Measurements from ENCODE around the gene LEMD2. TPM values are rescaled to one million over a fixed set of nuclear protein-coding genes. Genes with fewer than 3 reads are reported as not detected.

The LEMD2 gene
- total and polyA plus RNA-seq, 2 of the 4 experiments (the other 2 are of a cell fraction) = 26.5 to 43.6 TPM

DNA sequence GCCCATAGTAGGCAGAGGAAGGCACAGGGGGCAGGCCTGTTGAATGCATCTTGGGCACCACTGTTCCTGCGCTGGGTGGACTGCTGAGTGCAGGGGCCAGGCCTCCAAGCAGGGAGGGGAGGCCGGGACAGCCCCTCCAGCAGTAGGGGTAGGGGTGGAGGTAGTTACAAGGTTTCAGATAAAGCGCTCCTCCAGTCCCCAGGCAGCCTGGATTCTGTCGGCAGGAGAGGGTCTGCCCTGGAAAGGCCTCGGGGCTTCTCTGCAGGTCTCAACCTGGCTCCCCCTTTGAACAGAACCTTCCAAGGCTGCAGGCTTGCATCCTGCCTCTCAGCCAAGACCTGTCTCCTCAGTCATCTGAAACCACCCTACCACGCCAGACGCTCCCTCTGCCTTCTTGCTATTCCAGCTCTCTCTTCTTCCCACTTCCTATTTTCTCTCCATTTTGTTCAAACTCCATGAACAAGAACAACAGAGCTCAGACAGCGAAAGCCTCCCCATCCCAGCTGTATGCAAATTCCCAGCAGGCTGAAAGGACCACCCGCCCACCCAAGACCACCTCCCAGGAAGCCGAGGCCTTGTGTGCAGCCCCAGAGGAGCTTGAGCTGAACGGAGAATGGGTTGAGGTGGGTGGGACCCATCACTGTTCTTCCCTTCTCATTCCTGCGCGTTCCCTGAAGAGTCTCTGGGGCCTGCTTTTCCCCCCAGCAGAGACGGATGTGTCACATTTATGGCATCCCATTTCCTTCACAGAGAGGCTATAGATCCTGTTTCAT is 13.4 kb upstream of the LEMD2 start (continued):
- no peak for TF ChIP-seq RFX5 (IDR thresholded peaks at IDR 0.05; ENCODE audit: low read depth, low read length)

DNA sequence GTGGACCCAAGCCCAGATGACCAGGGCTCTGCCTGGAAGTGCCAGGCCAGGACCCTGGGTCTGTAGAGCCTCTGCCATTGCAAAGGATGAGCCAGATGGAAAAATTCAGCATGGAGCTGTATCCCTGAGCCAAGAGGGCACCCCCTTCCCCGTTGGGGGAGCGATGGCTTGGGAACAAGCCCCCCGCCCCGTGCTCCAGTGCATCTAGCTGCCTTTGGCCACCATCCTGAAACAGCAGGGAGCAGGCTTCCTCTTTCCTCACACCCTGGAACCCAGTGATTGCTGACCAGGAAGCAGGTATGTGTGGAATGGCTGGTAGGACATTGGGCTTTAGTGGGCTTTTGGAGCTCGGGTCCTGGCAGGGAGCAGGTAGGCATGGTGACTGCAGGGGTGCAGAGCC is 12.7 kb upstream of the LEMD2 start:
- ChIA-PET CTCF (no interaction called here), POLR2A (ENCODE audit: unreplicated experiment) (interaction anchor here (0.6 kb wide), 1 partner anchor 11 kb away, joined by 3 read pairs; no protein-coding TSS in a partner anchor)
- no TSS peak for BruUV-seq (replicated peaks)
- no peak overlapping the region for H2AFZ ChIP-seq (replicated peaks; ENCODE audit: low read length, poor library complexity)
- no peak overlapping the region for H2BK5ac ChIP-seq (ENCODE audit: low read depth, low read length, poor library complexity, severe bottlenecking)
- ATAC-seq (ENCODE audit: low read depth) (no peak), DNase-seq (no peak)
- H3K4ac ChIP-seq (ENCODE audit: low read depth, low read length) = no peak overlapping the region
- H3K4me2 ChIP-seq (ENCODE audit: low read depth, low read length) = no peak overlapping the region
- no peaks in the 10 kb centered on the region for H4K20me1 ChIP-seq (ENCODE audit: insufficient read depth, low read length)
- no peak overlapping the region for H4K8ac ChIP-seq (ENCODE audit: low read depth in 2 of 2, low read length in 2 of 2)
- no peak overlapping the region for H2BK15ac ChIP-seq (ENCODE audit: low read depth, low read length)
- peaks cover 59% of the 10 kb centered on the region for H3K27me3 ChIP-seq (ENCODE audit: control insufficient read depth, insufficient read depth, low read length)
- dilution Hi-C loops (cut with HindIII; ENCODE audit: low sequenced_read_pairs, unreplicated experiment) (no loop called here), in situ Hi-C loops (cut with MboI; ENCODE audit: low sequenced_read_pairs) (no loop called here), intact Hi-C loops (cut with micrococcal nuclease) (loop anchor here (10.0 kb wide), 1 partner anchor 103 kb away; no protein-coding TSS in a partner anchor)
- H3K9me1 ChIP-seq (ENCODE audit: insufficient read depth, low read length) = peaks cover 3% of the 10 kb centered on the region; the same call in 1 of the 2 replicates
- no peak overlapping the region for H2BK120ac ChIP-seq (ENCODE audit: low read depth, low read length)
- 79% methylated on average over 4 of the region's 5 CpGs; no CpG with 5 or more reads in 1 of the 2 experiments for WGBS, 2 experiments (ENCODE audit: extremely low coverage in 2 of 2, insufficient read length in 1 of 2)
- H3K36me3 ChIP-seq (ENCODE audit: control insufficient read depth, insufficient read depth, low read length) = no peaks in the 10 kb centered on the region
- H3K4me3 ChIP-seq (ENCODE audit: insufficient read depth, low read depth, low read length) = no peak overlapping the region
- H3K79me1 ChIP-seq (ENCODE audit: low read depth in 1 of 2, low read length in 2 of 2) = no peaks in the 10 kb centered on the region
- no peak overlapping the region for H3K27ac ChIP-seq (ENCODE audit: insufficient read depth, low read length)
- no peak overlapping the region for H3K23ac ChIP-seq (ENCODE audit: low read depth, low read length)
- no peaks in the 10 kb centered on the region for H3K9me3 ChIP-seq (ENCODE audit: control insufficient read depth, insufficient read depth, low read length)
- H3K9ac ChIP-seq (ENCODE audit: low read depth, low read length) = no peak overlapping the region
- no peak overlapping the region for H3K18ac ChIP-seq (ENCODE audit: low read depth, low read length)
- no peak overlapping the region for H2AK5ac ChIP-seq (ENCODE audit: low read depth, low read length)
- H3K4me1 ChIP-seq (ENCODE audit: control insufficient read depth, insufficient read depth, low read length) = no peaks in the 10 kb centered on the region
- H3K56ac ChIP-seq (ENCODE audit: extremely low read depth, insufficient read depth, low read length) = no peak overlapping the region
- H4K91ac ChIP-seq (ENCODE audit: insufficient read depth, low read depth, low read length) = no peak overlapping the region
- no peak overlapping the region for H3K14ac ChIP-seq (replicated peaks; ENCODE audit: low read depth, low read length)
- no peak overlapping the region for H2AK9ac ChIP-seq (replicated peaks; ENCODE audit: low read depth, low read length, poor library complexity)
- no peak overlapping the region for H2BK20ac ChIP-seq (ENCODE audit: low read depth, low read length)
- H4K5ac ChIP-seq (ENCODE audit: low read depth, low read length) = no peak overlapping the region
- no peak for TF ChIP-seq CEBPB (IDR thresholded peaks at IDR 0.05; ENCODE audit: low read depth, low read length)
- TF ChIP-seq RCOR1 (IDR thresholded peaks at IDR 0.05; ENCODE audit: insufficient replicate concordance, low read length) = no peak
- TF ChIP-seq MXI1 (IDR thresholded peaks at IDR 0.05; ENCODE audit: borderline replicate concordance, low read depth, low read length) = no peak
- TF ChIP-seq RFX5 (IDR thresholded peaks at IDR 0.05; ENCODE audit: low read depth, low read length) = no peak
- TF ChIP-seq MAZ (IDR thresholded peaks at IDR 0.05; ENCODE audit: borderline replicate concordance, low read depth, low read length) = no peak
- TF ChIP-seq BHLHE40 (IDR thresholded peaks at IDR 0.05; ENCODE audit: low read depth, low read length) = no peak
- TF ChIP-seq, protein P1, sequence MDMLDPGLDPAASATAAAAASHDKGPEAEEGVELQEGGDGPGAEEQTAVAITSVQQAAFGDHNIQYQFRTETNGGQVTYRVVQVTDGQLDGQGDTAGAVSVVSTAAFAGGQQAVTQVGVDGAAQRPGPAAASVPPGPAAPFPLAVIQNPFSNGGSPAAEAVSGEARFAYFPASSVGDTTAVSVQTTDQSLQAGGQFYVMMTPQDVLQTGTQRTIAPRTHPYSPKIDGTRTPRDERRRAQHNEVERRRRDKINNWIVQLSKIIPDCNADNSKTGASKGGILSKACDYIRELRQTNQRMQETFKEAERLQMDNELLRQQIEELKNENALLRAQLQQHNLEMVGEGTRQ (IDR thresholded peaks at IDR 0.05; ENCODE audit: low read depth, low read length) = no peak
- TF ChIP-seq RAD21 (IDR thresholded peaks at IDR 0.05; ENCODE audit: low read length) = no peak
- TF ChIP-seq MAFK (IDR thresholded peaks at IDR 0.05; ENCODE audit: low read depth, low read length) = no peak
- TF ChIP-seq CHD1 (IDR thresholded peaks at IDR 0.05; ENCODE audit: low read depth, low read length) = no peak
- TF ChIP-seq SMC3 (IDR thresholded peaks at IDR 0.05; ENCODE audit: low read depth, low read length) = no peak
- TF ChIP-seq NFE2L2 (IDR thresholded peaks at IDR 0.05; ENCODE audit: low read depth, low read length) = no peak
- TF ChIP-seq FOS (IDR thresholded peaks at IDR 0.05; ENCODE audit: low read depth, low read length) = no peak
- TF ChIP-seq, protein P2, sequence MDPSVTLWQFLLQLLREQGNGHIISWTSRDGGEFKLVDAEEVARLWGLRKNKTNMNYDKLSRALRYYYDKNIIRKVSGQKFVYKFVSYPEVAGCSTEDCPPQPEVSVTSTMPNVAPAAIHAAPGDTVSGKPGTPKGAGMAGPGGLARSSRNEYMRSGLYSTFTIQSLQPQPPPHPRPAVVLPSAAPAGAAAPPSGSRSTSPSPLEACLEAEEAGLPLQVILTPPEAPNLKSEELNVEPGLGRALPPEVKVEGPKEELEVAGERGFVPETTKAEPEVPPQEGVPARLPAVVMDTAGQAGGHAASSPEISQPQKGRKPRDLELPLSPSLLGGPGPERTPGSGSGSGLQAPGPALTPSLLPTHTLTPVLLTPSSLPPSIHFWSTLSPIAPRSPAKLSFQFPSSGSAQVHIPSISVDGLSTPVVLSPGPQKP (IDR thresholded peaks at IDR 0.05; ENCODE audit: borderline replicate concordance, low read depth, low read length) = no peak
